HG03432 (cell line): ENCODE data around the gene CAB39L.

ENCODE experiments used
- ATAC-seq: cut with Tn5 transposase; IDR thresholded peaks from one replicate; pipeline ENCODE4 v1.9.1; 2021; ENCODE audit warnings: mild to moderate bottlenecking, moderate library complexity; ENCODE audit not compliant: unreplicated experiment

The CAB39L gene

GRCh38 chr13:49314344-49314882, 129.5 kb downstream of the CAB39L start:
- no peak for ATAC-seq

- no peak for ATAC-seq
These were observed 132.0 kb downstream of the CAB39L start for GRCh38 chr13:49311816-49312215.

DNA sequence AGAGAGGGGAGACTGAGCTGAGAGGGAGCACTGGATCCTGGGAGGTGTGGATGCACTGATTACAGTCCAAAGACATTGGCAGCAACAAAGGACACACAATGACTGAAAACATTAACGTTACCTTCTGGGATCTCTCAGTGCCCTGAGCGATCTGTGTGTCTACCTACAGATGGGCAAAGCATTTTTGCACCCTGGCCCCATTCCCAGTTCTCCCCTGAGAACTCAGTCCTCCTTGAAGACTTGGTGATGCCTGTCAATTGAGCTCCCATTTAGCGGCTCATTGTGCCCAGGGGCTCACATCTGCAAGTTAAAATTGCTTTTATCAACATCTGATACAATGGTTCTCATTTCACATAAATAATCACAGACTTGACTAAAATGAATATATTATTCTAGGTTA, 133.6 kb downstream of the CAB39L start:
- ATAC-seq, result no peak

GRCh38 chr13:49308921-49309408, 134.9 kb downstream of the CAB39L start:
- no peak for ATAC-seq

GRCh38 chr13:49308097-49308875, 135.6 kb downstream of the CAB39L start:
- no peak for ATAC-seq

GRCh38 chr13:49307365-49307764, 136.5 kb downstream of the CAB39L start:
- no peak for ATAC-seq

DNA sequence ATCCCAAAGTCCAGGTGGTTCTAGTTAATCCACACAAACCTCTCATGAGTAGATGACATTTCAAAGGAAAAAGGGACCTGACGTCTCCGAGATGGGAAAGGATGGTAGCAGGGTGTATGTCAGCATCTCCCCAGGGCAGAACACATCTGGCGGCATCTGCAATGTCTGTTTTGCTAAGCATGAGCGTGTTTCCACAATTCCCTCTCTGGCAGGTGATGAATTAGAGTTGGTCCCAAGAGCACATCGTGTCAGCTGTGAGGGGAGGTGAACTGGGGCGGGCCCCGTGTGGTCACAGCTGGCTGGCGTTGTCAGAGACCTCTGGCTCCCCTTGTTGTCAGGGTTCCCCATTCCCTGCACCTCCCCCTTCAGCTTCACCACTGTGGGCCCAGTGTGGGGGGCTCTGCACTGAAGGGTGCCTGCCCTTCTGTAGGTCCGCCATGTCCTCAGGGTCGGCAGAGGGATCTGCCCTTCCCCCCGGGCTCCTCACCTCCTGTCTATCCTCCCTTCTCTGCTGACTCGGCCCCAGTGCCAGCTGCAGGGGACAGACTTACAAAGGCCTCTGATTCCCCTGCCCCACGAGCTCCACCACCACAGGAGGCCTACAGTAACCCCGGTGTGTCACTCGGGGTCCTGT, 138.0 kb downstream of the CAB39L start:
- no peak for ATAC-seq

GRCh38 chr13:49304763-49305700, 138.8 kb downstream of the CAB39L start:
- ATAC-seq, result no peak

GRCh38 chr13:49304356-49304755, 139.5 kb downstream of the CAB39L start:
- ATAC-seq, result no peak

DNA sequence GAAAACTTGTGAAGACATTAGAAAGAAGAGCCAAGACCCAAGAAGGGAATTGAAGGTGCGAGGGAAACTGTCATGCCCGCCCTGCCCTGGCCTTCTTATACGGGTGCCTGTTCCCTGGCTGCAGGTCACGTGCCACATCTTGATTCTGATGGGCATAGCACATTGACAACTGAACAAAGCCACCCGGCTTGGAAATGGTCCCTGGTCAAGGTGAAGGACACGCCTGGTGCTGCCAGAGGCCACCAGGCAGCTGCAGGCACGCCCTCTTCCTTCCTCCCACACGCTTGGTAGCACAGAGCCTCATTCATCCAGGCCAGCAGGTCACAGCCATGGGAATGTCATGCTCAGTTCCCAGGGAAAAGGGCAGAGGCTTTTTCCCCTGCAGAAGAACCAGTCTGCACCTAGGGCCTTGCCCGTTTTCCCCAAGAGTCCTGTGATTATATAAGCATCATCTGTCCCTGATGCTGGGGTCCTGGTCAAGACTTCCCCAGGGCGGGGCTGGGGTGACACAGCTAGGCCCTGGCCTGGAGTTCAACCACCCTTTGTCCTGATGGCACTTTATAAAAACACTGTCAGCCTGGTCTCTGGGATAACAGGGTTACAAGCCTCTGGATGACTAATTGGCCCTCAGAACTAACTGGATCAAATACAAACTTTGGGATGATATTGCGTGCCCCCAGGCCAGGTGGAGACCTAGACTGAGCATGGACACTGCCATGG, 140.2 kb downstream of the CAB39L start:
- no peak for ATAC-seq

DNA sequence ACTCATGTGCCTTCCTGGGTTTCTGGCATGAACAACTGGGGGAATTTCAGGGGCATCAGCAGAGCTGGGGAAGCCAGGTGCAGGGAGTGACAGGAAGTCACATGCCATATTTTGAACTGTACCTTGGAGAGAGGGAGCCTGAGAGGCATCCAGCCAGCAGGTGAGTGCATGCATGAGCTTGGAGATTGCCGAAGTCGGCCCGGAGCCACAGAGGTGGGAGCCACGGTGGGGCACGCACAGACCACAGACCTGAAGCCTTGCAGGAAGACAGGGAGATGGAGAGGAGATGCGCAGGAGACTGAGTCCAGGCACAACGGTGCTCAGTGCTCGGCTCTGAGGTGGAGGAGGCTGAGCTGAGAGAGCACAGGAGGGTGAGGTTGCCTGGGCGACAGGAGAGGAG, 141.0 kb downstream of the CAB39L start:
- ATAC-seq, result no peak

DNA sequence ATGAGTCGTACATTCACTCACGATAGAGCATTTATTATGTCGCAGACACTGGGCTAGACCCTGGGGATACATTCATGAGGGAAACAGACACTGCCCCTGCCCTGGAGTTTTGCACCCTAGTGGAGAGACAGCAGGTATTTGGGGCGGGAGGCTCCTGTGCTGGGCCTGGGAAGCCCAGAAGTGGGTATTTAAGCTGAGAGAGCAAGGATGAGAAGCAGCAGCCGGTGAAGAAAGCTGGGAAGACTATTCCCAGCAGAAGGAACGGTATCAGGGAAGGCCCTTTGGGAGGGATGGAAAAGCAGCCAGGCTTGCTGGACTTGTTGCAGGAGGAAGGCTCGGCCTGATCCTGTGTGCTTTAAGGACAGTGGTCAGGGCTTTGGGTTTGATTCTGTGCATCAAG, 141.6 kb downstream of the CAB39L start:
- ATAC-seq, result no peak

GRCh38 chr13:49300739-49301589, 142.9 kb downstream of the CAB39L start:
- peak; percentile 92 for ATAC-seq

DNA sequence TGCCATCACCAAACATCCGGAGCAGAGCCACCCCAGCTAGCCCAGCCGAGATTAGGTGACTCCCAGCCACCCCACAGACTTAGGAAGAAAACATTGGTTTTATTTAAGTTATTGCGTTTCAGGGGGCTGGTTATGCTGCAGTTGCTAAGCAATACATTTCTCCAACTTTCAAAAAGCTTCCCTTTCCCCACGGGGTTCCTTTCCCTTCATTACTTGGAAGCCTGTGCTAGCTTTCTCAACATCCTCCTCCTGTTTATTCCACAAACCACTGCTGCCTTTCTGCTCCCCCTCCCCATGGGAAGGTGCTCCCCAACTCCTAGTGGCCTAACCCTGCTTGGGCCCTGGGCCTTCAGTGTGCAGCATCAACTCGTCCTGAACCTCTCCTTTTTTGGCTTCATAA, 143.6 kb downstream of the CAB39L start:
- no peak for ATAC-seq

DNA sequence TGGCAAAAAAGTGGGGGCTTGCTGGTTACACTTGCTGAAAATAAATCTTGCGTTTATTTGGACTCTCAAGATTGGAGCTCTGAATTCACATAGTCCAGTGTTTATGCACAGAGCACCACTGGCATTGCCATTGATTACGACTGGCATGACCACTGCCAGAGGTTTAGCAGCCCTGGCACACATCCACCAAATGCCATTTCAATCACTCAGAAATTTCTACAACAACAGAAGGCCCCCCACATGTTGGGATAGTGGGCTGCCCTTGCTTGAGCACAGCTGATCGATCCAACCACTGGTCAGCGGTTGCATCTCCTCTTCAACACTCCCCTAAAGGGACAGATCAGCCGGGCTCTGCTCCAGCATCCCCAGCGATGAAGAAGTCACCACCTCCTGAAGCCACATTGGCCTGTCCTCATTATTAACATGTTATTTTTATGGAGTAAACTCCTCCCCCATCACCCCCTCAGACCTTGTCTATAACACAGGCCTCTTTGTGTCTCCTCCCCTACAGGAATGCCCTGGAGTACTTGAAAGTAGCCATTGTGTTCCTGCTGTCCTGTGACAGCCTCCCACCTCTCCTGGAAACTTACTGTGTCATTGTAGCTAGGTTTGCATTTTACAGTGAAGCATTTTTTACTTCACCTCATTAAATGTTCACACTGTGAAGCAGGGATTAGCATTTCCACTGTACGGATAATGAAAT, 144.8 kb downstream of the CAB39L start:
- ATAC-seq, result no peak

GRCh38 chr13:49298416-49298815, 145.4 kb downstream of the CAB39L start:
- no peak for ATAC-seq

- ATAC-seq, result no peak
These were observed 146.5 kb downstream of the CAB39L start for GRCh38 chr13:49297338-49297737.

DNA sequence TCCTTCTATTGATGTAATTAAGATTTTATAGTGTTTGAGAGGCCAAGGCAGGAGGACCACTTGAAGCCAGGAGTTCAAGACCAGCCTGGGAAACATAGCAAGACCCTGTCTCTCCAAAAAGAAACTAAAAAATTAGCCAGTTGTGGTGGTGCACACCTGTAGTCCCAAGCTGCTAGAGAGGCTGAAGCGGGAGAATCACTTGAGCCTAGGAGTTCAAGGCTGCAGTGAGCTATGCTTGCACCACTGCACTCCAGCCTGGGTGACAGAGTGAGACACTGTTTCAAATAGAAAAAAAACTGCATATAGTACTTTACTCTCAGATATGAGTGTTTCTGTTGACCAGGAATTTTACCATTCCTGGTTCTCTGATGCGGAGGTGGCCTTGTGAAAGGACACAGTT, 147.2 kb downstream of the CAB39L start:
- no peak for ATAC-seq

- no peak for ATAC-seq
These were observed 148.6 kb downstream of the CAB39L start for GRCh38 chr13:49295244-49295643.
